Stimulated activated CD4-positive, alpha-beta T cell treated with anti-CD3 and anti-CD28 coated beads, Interleukin-2, amount 100 ng/mL, for 48 hours (primary cell): ENCODE results near the gene KRTAP4-3.
"Not testable (repeated sequence)": the region's sequence is repeated elsewhere in the genome, so short reads cannot be mapped to it uniquely, and the experiment has no call there.

Source experiments
- DNase-seq, 2 donors: peaks; one replicate each; pipeline ENCODE4 v3.0.0-alpha.2; 2020

The KRTAP4-3 gene

DNA sequence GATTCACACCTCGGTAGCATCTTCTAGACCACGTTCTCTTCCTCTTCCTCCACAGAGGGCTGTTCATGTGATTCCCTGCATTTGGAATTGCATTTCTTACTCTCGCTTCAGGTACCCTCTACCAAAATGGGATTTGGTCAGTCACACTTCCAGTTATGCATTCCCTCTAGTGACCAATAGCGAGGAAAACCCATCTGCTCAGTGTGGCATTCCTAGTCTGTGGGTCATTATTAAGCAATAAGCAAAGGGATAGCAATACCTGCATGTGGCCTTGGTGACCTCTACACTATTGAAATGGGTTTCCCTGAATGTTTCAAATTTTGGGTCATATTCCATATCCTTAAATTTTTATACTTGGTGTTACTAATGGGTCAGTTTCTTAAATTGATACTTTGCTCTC lies 18.0 kb downstream of the KRTAP4-3 start:
- no peak for DNase-seq

DNA sequence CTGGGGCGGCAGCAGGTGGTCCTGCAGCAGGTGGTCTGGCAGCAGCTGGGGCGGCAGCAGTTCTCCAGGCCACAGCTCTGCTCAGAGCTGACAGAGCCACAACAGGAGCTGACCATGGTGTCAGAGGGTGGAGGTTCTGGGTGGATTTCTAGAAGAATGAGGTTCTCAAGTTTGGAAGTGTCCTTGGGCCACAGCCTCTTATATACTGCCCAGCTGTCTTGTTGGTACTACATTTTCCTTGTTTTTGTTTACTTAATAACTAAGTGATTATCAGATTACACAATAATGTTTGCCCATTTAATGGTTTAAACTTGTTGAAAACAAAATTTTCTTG lies 18.4 kb downstream of the KRTAP4-3 start, which contains the start of gene KRTAP4-5:
Gene KRTAP4-5 (minus strand): TSS at position 174 of the 334 bp plus-strand sequence. CDS start 58 bp downstream, at position 116.
- DNase-seq: no peak

DNA sequence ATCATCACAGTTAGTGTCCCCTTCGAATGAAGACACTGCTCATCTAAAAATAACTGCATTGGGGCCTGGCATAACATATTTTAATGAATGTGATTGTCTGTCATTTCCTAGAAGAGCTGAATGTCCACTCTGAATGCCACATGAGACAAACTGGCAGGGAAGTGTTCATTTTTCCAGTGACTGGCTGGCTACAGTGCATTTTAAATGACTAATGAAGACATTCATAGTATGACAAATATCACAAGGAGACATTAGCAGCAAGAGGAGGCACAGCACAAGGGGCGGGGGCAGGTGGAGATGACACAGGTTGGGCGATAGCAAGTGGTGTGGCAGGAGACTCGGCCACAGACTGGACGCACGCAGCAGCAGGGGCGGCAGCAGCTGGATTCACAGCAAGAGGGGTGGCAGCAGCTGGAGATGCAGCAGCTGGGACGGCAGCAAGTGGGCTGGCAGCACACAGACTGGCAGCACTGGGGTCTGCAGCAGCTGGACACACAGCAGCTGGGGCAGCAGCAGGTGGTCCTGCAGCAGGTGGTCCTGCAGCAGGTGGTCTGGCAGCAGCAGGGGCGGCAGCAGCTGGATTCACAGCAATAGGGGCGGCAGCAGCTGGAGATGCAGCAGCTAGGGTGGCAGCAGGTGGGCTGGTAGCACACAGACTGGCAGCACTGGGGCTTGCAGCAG lies 18.9 kb downstream of the KRTAP4-3 start:
- DNase-seq: not testable (repeated sequence)

DNA sequence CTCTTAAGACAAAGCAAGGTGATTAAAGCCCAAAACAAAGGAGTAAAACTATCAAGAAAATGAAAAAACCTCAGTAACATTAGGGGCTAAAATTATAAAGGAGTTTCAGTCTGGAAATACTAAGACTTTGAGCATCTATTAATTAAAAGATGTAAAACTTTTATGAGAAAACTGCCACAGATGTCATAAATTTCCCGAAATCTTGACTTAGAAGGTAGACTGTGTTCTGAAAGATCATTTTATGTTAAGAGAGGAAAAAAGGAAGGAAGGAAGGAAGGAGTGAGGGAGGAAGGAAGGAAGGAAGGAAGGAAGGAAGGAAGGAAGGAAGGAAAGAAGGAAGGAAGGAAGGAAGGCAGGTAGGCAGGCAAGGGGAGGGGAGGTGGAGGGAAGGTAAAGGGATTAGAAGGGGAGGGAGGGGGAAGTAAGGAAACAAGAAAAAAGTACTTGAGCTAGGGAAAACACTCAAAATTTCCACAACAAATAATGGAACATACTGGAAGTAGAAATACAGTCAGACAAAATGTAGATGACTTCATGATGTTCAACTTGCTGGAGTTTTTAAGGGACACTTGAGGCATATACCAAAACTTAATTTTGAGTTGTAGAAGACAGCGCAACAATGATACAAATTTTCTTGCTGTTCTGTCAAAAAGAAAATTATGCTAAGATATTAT lies 20.4 kb downstream of the KRTAP4-3 start:
- DNase-seq: no peak

DNA sequence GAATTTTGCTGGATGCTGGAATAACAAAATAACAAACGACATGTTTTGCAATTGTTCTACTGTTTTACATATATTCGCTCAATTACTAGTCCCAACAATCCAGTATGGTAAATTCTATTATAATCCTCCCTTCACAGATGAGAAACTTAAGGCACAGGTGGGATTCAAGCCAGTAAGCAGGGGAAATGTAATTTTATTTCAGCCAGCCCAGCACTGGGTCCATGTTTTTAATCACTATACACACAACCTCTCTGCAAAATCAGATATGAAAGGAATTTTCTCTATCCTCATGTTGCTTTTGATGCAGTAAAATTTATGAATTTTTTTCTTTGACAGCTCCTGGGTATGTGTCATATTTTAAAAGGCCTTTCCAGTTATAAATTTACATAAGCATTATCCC lies 22.8 kb downstream of the KRTAP4-3 start:
- DNase-seq: no peak

DNA sequence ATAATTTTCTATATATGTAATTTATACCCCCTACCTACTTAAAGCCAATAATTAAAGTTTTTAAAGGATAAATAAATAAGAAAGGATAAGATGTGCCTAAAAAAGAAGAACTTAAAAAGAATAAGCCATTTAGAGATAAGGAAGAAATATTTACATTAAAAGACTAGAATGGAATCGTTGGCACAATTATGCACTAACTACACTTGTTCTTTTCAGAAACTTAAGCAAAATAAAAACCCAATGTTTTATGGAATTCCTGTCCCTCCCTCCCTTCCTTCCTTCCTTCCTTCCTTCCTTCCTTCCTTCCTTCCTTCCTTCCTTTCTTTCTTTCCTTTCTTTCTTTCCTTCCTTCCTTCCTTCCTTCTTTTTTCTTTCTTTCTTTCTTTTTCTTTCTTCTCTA lies 23.2 kb downstream of the KRTAP4-3 start:
- no peak for DNase-seq

DNA sequence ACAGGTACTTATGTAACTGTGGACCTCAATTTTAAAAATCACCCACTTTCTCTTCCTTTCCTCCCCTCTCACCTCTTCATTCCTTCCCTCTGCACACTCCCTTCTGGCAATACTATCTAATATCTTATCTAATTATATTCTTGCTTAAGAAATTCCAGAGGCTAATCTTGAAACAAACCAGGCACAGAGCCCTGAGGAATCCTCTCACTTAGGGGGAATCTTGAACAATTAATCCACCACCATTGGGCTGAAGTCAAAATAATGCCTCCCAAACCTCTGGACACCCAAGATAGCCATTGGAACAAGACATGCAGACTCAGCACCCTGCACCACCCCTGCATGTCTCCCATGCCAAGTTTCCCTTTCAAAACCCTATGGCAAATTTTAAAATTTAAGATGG lies 26.7 kb downstream of the KRTAP4-3 start:
- DNase-seq: no peak

DNA sequence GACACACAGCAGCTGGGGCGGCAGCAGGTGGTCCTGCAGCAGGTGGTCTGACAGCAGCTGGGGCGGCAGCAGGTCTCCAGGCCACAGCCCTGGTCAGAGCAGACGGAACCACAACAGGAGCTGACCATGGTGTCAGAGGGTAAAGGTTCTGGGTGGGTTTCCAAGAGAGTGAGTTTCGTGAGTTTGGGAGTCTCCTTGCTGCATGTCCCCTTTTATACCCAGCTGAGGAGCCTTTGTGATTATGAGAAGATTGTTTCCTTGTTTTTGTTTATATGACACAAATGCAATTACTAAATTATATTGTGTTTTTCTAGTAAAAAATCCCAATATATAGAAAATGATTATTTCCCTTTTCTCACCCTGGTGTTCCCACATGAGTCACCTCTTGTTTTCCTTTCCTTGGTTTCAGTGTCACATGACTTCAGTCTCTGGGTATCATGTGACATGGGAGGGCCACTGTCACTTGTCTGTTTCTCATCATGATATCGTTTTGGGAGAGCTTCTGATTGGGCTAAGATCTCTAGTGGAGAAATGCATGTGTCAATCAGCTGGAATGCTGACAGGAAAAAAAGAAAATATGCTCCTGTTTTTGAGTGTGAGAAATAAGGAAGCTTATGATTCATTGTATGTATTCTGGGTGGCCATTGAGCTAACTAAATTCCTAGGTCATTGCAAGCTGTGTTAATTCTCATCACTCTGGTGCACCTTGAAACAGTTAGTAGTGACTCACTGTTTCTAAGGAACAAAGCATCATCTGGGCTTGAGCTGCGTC lies 27.5 kb downstream of the KRTAP4-3 start, which contains the start of gene KRTAP4-6:
Gene KRTAP4-6 (minus strand): TSS at position 185 of the 772 bp plus-strand sequence. CDS start 57 bp downstream, at position 128.
- no peak for DNase-seq

DNA sequence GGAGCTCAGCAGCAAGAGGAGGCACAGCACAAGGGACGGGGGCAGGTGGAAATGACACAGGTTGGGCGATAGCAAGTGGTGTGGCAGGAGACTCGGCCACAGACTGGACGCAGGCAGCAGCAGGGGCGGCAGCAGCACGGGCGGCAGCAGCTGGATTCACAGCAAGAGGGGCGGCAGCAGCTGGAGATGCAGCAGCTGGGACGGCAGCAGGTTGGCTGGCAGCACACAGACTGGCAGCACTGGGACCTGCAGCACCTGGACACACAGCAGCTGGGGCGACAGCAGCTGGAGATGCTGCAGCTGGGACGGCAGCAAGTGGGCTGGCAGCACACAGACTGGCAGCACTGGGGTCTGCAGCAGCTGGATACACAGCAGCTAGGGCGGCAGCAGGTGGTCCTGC lies 28.2 kb downstream of the KRTAP4-3 start:
- DNase-seq: not testable (repeated sequence)

DNA sequence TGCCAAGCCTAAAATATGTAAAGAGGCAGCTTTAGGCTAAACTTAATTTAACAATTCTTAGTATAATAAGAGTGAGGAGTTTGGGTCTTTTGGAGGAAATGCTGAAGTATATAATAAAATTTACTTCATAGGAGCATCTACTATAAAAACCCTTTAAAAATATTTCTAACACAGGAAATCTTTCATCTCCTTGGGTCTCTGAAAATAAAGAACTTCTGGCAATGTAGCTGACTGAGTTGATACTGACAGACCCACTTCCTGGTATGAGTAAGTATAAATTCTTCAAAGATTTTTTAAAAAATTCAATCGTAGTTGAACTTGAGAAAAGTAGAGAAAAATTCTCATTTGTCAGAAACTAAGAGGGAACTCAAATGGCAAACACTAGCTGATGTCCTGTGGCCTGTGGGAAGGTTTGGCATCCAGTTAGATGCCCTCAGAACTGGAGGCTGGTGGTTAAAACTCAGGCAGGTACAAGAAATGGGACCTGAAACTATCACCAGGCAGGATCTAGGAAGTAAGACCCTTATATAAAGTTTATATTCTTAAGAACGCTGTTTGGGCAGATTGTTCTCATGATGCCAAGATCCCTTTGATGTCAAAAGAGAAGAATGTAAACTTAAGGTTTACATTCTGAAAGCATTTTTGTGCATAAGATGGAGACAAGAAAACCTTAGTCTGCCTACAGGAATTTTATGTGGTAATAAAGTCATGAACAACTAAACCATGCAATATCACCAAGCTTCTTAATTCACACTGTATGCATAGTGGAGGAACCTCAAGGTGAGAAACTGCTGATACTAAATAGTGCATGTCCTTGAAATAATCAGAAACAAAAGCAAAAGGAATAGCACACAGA lies 33.9 kb downstream of the KRTAP4-3 start:
- no peak for DNase-seq

DNA sequence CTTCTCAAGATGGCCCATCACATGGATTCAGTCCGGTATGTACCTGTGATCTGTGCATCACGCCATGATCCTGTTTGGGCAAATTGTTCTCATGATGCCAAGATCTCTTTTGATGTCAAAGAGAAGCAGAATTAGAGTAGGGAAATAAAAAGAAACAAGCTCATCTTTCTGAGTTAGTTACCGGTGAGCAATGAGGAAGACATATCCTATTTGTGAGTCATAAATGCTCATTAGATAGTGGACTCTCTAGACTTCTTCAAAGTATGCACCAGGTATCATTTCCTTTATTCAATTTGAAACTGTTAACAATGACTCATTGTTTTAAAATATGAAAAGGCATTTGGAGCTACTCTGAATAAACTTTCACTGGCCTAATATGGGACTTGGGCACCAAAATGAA lies 36.0 kb downstream of the KRTAP4-3 start:
- no peak for DNase-seq

DNA sequence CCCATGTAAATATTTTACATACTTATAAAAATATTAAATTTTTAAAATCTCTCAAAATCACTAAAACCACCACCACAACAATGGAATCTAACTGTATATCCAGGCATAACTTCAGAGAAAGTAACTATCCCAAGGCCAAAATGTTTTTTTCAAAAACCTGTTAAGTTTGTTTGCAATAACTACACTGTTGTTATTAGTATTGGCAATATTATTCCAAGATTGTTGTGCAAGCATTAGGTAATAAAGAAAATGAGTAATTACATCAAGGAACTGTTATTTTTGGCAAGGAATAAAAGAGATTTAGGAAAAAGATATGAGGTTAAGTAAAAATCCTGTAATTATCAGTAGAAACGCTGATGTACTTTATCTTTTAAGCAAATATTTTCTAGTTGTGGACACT lies 40.6 kb downstream of the KRTAP4-3 start:
- DNase-seq: no peak

DNA sequence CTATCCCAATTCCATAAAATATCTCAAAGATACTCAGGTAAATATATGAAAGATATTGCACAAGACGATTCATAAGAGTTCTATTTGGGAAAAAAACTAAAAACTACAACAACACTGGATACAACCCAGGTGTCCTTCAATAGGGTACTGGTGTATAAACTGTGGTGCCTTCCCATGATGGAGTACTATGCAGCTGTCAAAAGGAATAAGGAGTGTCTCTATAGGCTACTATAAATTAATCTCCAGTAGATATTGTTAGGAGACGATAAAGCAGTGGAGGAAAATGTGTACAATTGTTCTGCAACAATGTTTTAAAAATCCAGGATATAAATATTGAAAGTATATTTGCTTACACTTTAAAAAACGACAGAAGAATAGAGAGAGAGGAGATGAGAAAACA lies 41.6 kb downstream of the KRTAP4-3 start:
- DNase-seq: no peak

DNA sequence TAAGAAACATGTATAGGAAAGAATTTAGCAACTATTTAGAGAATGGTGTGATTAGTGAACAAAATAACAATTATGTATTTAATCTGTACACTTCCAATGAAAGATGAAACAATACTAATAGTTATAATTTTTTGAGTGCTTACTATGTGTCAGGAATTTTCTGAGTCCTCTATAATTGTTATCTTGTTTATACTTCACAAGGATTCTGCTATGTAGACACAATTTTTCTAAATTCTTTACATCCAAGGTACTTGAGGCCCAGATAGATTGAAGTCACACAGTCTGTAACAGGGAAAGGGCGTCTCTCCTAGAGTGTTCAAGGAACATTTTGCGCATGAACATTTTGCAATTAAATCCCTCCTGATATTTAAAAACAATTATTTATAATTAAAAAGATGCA lies 43.0 kb downstream of the KRTAP4-3 start:
- DNase-seq: no peak

DNA sequence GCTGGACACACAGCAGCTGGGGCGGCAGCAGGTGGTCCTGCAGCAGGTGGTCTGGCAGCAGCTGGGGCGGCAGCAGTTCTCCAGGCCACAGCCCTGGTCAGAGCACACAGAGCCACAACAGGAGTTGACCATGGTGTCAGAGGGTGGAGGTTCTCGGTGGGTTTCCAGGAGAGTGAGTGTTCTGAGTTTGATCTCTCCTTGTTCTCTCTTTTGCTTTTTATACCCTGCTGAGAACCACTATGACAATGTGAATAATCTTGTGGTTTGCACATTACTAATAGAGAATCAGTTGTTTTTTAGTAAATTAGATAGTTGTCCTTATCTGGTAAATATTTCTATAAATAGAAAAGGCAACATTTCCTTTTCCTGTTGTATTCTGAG lies 44.0 kb downstream of the KRTAP4-3 start, which contains the start of gene KRTAP4-12:
Gene KRTAP4-12 (minus strand): TSS at position 192 of the 381 bp plus-strand sequence. CDS start 60 bp downstream, at position 132.
- DNase-seq: not testable (repeated sequence)

DNA sequence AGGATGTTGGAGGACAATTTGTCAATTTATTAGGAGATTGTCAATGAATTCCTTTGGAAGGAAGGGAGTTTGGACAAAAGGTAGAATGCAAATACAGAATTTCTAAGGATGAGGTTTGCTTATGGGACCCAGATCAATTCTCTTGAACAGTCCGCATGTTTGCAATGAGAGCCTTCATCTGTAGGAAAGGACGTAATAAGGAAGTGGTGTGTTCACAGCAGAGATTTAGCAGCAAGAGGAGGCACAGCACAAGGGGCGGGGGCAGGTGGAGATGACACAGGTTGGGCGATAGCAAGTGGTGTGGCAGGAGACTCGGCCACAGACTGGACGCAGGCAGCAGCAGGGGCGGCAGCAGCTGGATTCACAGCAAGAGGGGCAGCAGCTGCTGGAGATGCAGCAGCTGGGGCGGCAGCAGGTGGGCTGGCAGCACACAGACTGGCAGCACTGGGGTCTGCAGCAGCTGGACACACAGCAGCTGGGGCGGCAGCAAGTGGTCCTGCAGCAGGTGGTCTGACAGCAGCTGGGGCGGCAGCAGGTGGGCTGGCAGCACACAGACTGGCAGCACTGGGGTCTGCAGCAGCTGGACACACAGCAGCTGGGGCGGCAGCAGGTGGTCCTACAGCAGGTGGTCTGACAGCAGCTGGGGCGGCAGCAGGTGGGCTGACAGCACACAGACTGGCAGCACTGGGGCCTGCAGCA lies 44.6 kb downstream of the KRTAP4-3 start:
- not testable (repeated sequence) for DNase-seq

DNA sequence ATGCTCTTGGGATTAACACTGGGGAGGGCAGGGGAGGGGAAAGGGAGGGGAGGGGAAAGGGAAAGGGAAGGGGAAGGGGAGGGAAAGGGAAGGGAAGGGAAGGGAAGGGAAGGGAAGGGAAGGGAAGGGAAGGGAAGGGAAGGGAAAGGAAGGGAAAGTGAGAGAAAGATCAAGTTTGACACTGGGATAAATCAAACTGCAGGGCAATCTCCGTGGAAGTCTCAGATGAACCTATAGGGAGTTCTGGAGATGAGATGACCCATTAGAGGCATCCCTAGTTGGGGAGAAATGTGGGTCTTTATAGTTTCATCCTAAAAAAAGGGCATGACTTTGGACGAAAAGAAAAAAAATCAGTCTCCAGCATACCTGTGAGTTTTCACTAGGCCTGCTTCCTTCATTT lies 46.3 kb downstream of the KRTAP4-3 start:
- DNase-seq: no peak

DNA sequence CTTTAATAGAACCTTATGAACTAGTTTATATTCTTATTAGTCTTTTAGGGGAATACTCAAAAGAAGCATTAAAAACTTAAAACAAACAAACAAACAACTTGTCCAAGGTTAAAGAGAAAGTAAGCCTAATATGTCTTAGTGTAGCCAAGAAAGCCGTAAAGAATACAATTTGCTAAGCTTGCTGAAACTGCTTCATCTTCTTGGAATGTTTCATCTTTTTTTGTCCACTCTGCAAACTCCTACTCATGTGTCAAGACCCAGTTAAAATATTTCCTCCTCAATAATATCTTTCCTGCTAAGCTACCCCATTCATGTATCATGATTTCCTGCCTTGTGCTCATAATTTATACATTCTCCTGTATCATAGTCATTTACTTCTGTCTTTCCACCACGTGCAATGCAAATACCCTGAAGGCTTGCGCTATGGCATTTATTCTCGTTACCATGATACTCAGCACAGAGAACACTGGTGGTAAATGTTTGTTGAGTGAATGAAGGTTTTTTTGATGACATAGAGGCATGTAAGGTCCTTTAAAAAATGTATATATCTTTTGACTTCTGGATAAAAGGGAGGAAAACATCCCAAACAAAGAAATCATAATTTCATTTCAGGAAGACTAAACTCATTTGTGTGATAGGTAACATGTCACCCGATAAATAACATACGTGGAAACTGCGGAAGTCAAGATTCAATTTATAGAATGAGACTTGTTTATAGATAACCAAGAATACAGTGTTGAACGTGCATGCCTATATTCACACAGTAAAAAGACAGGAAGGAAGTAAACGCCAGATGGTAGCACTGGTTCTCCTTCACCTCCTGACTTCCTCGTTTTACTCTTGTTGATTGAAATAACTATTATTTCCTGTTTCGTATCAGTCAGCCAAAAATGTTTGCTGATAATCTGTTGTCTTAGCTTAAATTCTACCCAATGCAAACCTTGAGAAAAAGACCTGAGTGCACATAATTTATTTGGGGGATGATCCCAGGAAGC lies 48.0 kb downstream of the KRTAP4-3 start:
- DNase-seq: not testable (repeated sequence)

DNA sequence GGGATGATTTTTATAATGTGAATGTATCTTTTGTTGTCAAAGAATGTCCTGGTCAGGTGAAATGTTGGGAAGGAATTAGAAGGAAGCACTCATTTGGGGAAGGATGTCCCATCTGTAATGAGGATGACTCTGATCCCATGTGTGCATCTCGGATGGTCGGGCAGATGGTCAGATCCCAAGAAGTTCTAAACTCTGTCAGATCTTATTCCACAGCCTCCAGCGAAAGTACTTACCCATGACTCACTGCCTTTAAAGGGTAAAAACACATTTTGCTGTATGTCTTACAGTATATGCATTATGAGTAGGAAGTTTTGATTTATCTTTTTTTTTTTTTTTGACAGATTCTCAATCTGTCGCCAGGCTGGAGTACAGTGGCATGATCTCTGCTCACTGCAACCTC lies 49.3 kb downstream of the KRTAP4-3 start:
- DNase-seq: no peak

DNA sequence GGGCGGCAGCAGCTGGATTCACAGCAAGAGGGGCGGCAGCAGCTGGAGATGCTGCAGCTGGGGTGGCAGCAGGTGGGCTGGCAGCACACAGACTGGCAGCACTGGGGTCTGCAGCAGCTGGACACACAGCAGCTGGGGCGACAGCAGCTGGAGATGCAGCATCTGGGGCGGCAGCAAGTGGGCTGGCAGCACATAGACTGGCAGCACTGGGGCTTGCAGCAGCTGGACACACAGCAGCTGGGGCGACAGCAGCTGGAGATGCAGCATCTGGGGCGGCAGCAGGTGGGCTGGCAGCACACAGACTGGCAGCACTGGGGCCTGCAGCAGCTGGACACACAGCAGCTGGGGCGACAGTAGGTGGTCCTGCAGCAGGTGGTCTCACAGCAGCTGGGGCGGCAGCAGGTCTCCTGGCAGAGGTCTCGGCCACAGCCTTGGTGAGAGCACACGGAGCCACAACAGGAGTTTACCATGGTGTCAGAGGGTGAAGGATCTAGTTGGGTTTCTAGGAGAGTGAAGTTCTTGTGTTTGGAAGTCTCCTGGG lies 50.1 kb downstream of the KRTAP4-3 start, which contains the start of gene KRTAP4-11:
Gene KRTAP4-11 (minus strand): TSS at position 528 of the 541 bp plus-strand sequence. CDS start 58 bp downstream, at position 470.
- DNase-seq: not testable (repeated sequence)
